ENCODE results near the gene STX18. TPM values are rescaled to one million over a fixed set of nuclear protein-coding genes. Genes with fewer than 3 reads are reported as not detected.

Gene STX18
- 25.6 and 32.2 TPM in 2 replicates for total RNA-seq (ENCODE audit: low replicate concordance)

GRCh38 chr4:4541661-4542570, at the start of gene STX18:
STX18 (minus strand) TSS chr4:4542048; CDS start chr4:4541964, 84 bp downstream.
- TF ChIP-seq CTCF (IDR thresholded peaks at IDR 0.05; ENCODE audit: insufficient read depth, low read length), result no peak
- DNase-seq (ENCODE audit: low read depth), result peak; percentile 83
- peak within 1 kb of the TSS; percentile 97 for H3K4me3 ChIP-seq (ENCODE audit: low read depth, low read length)

- DNase-seq (ENCODE audit: low read depth), result peak; percentile 27
- no peak for TF ChIP-seq CTCF (IDR thresholded peaks at IDR 0.05; ENCODE audit: insufficient read depth, low read length)
- no peak overlapping the region for H3K4me3 ChIP-seq (ENCODE audit: low read depth, low read length)
These were observed 49.2 kb upstream of the STX18 start for GRCh38 chr4:4591071-4591470.

GRCh38 chr4:4590546-4590945, 48.7 kb upstream of the STX18 start:
- H3K4me3 ChIP-seq (ENCODE audit: low read depth, low read length), result peak overlapping the region; percentile 31
- TF ChIP-seq CTCF (IDR thresholded peaks at IDR 0.05; ENCODE audit: insufficient read depth, low read length), result no peak
- peak; percentile 62 for DNase-seq (ENCODE audit: low read depth)

- peak; percentile 92 for DNase-seq (ENCODE audit: low read depth)
- no peak overlapping the region for H3K4me3 ChIP-seq (ENCODE audit: low read depth, low read length)
- TF ChIP-seq CTCF (IDR thresholded peaks at IDR 0.05; ENCODE audit: insufficient read depth, low read length), result no peak
These were observed 43.3 kb upstream of the STX18 start for GRCh38 chr4:4585012-4585670.

GRCh38 chr4:4583606-4584005, 41.8 kb upstream of the STX18 start:
- no peak for DNase-seq (ENCODE audit: low read depth)
- TF ChIP-seq CTCF (IDR thresholded peaks at IDR 0.05; ENCODE audit: insufficient read depth, low read length), result no peak
- no peak overlapping the region for H3K4me3 ChIP-seq (ENCODE audit: low read depth, low read length)

GRCh38 chr4:4582653-4583052, 40.8 kb upstream of the STX18 start:
- DNase-seq (ENCODE audit: low read depth), result no peak
- no peak overlapping the region for H3K4me3 ChIP-seq (ENCODE audit: low read depth, low read length)
- TF ChIP-seq CTCF (IDR thresholded peaks at IDR 0.05; ENCODE audit: insufficient read depth, low read length), result no peak
